RWPE2 (cell line): Measurements from ENCODE around the gene MKRN2.
A peak's percentile ranks its signal among the peaks of the same experiment; 100 is the strongest.

Source experiments
- ATAC-seq: fragments of 200-7000 bp; cut with Tn5 transposase; 3 replicates; pipeline ENCODE4 v1.9.1; 2021; ENCODE audit warnings: low read depth
- DNase-seq: peaks from one replicate; pipeline ENCODE4 v3.0.0-alpha.2; 2020; ENCODE audit warnings: low spot score
- H3K27ac ChIP-seq: fragments of 450-650 bp; 2 replicates; pipeline ENCODE4 v1.5.1; 2017; ENCODE audit warnings: mild to moderate bottlenecking; ENCODE audit not compliant: poor library complexity, severe bottlenecking
- H3K27me3 ChIP-seq: fragments of 250-450 bp; sonication (Bioruptor Pico); 2 replicates; pipeline ENCODE4 v1.5.1; 2021; ENCODE audit warnings: mild to moderate bottlenecking, moderate library complexity; ENCODE audit not compliant: insufficient read depth, poor library complexity, severe bottlenecking
- H3K36me3 ChIP-seq: fragments of 250-450 bp; sonication (Bioruptor Pico); 2 replicates; pipeline ENCODE4 v1.5.1; 2020; ENCODE audit warnings: low read depth, mild to moderate bottlenecking, moderate library complexity
- H3K4me1 ChIP-seq: fragments of 250-450 bp; sonication (Bioruptor Pico); 2 replicates; pipeline ENCODE4 v1.5.1; 2021; ENCODE audit warnings: mild to moderate bottlenecking, moderate library complexity; ENCODE audit not compliant: insufficient read depth, poor library complexity, severe bottlenecking
- H3K4me3 ChIP-seq: fragments of 250-450 bp; sonication (Bioruptor Pico); 2 replicates; pipeline ENCODE4 v1.5.1; 2021; ENCODE audit warnings: mild to moderate bottlenecking, moderate library complexity; ENCODE audit not compliant: severe bottlenecking
- H3K9me3 ChIP-seq: fragments of 250-450 bp; sonication (Bioruptor Pico); 2 replicates; pipeline ENCODE4 v1.5.1; 2021; ENCODE audit warnings: mild to moderate bottlenecking, moderate library complexity; ENCODE audit not compliant: severe bottlenecking
- TF ChIP-seq, protein P1 (sequence below): fragments of 450-650 bp; IDR thresholded peaks from one replicate; pipeline ENCODE4 v1.5.1; 2017; ENCODE audit warnings: mild to moderate bottlenecking, moderate library complexity; ENCODE audit not compliant: poor library complexity, severe bottlenecking

Gene MKRN2, protein sequence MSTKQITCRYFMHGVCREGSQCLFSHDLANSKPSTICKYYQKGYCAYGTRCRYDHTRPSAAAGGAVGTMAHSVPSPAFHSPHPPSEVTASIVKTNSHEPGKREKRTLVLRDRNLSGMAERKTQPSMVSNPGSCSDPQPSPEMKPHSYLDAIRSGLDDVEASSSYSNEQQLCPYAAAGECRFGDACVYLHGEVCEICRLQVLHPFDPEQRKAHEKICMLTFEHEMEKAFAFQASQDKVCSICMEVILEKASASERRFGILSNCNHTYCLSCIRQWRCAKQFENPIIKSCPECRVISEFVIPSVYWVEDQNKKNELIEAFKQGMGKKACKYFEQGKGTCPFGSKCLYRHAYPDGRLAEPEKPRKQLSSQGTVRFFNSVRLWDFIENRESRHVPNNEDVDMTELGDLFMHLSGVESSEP

DNA sequence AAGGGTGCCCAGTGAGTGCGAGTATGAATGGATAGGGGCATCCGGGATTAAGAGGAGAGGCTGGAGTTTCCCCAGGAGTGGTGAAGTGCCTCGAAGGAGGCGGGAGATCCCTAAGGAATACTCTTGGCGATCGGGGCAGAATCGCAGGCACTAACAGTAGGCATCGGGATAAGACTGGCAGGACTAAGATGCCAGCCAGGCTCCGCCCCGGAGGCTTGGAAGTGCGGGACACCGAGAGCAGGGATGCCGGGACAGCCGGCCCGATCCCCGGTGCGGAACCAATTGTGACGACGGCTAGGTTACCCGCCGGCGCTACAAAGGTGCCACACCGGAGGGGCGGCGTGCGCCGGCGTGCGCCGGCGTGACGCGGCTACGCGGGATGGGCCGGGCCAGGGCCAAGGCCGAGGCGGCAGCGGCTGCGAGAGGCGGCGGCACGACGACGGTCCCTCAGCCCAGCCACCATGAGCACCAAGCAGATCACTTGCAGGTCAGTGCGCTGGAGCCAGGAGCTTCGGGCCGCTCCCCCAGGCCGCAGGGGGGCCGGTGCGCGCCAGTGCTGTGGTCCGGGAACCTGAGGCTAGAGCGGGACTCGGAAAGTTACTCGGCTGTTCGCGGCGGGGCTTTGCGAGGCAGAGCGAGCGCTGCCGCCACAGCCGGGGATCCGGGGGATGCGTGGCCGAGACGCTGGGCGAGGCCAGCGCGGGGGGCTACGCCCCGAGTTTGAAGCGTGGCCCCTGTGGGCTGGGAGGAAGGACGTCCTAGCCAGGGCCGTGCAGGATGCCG is at the start of gene MKRN2:
TSS of gene MKRN2 (plus strand) at position 398 of the 783 bp plus-strand sequence. CDS start at position 462, 64 bp downstream.
- Histone ChIP-seq H3K4me1 (peaks cover 14% of the 10 kb centered on the region), H3K4me3 (peak within 1 kb of the TSS; percentile 76), H3K36me3 (no peaks in the 10 kb centered on the region), H3K9me3 (no peaks in the 10 kb centered on the region), H3K27ac (peak within 1 kb of the TSS; percentile 70), H3K27me3 (no peaks in the 10 kb centered on the region)
- ATAC-seq (peak; percentile 89), DNase-seq (peak; percentile 90)
- TF ChIP-seq, protein P1, sequence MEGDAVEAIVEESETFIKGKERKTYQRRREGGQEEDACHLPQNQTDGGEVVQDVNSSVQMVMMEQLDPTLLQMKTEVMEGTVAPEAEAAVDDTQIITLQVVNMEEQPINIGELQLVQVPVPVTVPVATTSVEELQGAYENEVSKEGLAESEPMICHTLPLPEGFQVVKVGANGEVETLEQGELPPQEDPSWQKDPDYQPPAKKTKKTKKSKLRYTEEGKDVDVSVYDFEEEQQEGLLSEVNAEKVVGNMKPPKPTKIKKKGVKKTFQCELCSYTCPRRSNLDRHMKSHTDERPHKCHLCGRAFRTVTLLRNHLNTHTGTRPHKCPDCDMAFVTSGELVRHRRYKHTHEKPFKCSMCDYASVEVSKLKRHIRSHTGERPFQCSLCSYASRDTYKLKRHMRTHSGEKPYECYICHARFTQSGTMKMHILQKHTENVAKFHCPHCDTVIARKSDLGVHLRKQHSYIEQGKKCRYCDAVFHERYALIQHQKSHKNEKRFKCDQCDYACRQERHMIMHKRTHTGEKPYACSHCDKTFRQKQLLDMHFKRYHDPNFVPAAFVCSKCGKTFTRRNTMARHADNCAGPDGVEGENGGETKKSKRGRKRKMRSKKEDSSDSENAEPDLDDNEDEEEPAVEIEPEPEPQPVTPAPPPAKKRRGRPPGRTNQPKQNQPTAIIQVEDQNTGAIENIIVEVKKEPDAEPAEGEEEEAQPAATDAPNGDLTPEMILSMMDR: peak; percentile 6

DNA sequence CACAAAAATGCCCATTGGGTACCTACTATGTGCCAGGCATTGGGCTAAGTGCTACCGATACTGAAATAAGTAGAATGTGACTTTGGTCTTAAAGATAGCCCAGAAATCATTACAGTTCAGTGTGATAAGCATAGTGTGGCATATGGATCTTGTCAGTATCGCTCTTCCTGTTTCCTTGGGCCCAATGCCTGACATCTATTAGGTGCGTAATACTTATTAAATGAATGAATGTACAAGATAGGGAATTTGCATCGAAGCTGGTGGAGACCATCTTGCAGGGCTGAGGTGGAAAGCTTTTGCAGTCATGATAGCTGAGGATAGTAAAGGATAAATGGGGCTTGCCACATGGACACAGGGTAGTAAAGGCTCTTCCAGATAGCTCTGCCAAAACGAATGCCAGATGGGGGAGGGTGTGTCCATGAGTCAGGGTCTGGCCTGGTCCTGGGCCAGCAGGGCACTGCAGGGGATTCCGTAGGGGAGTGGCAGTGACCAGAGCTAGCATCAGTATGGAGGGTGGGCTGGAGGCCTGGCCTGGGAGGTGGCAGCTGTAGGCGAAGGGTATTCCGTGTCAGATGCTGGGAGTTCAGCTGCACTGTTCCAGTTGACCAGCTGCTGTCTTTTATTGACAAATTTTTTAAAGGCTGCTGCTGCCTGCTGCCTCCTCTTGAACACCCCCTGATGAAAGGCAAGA is 49.2 kb upstream of the MKRN2 start:
- Histone ChIP-seq H3K36me3 (peaks cover 62% of the 10 kb centered on the region), H3K4me3 (no peak overlapping the region), H3K27me3 (no peaks in the 10 kb centered on the region), H3K27ac (peak overlapping the region; percentile 79), H3K4me1 (peaks cover 20% of the 10 kb centered on the region), H3K9me3 (no peaks in the 10 kb centered on the region)
- TF ChIP-seq, protein P1: no peak
- DNase-seq: no peak
- peak; percentile 65 for ATAC-seq

DNA sequence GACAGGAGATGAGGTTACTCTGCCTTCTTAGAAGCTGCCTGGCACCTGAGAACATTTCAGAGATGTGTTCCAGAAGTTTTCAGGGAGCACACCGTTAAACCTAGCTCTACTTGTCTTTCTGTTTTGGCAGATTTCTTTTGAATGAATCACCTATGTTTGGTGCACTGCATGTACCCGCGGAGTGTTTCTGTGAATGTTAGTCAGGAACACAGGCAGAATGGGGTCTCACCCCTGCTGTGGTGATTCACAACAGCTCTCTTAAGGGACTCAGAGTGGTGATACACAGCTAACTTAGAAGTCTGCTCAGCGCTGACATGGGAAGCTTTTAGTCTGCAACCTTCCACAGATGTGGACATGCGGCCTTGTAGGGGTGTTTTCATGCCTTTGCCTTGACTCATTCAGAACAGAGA is 48.6 kb upstream of the MKRN2 start:
- Histone ChIP-seq H3K4me3 (no peak overlapping the region), H3K4me1 (peaks cover 20% of the 10 kb centered on the region), H3K27me3 (no peaks in the 10 kb centered on the region), H3K27ac (peak overlapping the region; percentile 79), H3K36me3 (peaks cover 58% of the 10 kb centered on the region), H3K9me3 (no peaks in the 10 kb centered on the region)
- DNase-seq (peak; percentile 72), ATAC-seq (peak; percentile 93)
- TF ChIP-seq, protein P1: no peak

DNA sequence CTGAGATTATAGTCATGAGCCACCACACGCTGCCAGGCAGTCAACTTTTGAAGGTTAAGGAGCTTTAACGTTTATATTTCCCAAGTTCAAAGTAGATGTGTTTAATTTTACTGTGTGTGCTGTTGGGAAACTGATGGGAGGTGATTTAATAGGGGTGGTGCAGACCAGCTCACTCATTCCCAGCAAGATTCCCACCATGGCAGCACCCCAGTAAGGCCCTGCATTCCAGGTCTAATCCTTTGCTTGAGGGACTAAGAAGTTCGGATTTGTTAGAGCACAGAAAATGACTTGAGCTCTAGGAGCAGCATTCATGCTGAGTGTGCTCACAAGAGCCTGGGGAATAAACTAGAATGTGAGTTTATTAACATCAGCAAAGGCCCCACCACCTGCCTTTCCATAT is 47.4 kb upstream of the MKRN2 start:
- Histone ChIP-seq H3K27me3 (no peaks in the 10 kb centered on the region), H3K4me3 (no peak overlapping the region), H3K9me3 (no peaks in the 10 kb centered on the region), H3K4me1 (peaks cover 20% of the 10 kb centered on the region), H3K27ac (peak overlapping the region; percentile 79), H3K36me3 (peaks cover 48% of the 10 kb centered on the region)
- TF ChIP-seq, protein P1: no peak
- no peak for DNase-seq
- no peak for ATAC-seq
